ENCODE results near the gene SRCAP. TPM values are rescaled to one million over a fixed set of nuclear protein-coding genes. Genes with fewer than 3 reads are reported as not detected.

SRCAP gene
- 7.8 to 36.9 TPM (median 31.2 TPM) in 5 replicates for total RNA-seq (2022; extraction: Qiagen RNA extraction)

DNA sequence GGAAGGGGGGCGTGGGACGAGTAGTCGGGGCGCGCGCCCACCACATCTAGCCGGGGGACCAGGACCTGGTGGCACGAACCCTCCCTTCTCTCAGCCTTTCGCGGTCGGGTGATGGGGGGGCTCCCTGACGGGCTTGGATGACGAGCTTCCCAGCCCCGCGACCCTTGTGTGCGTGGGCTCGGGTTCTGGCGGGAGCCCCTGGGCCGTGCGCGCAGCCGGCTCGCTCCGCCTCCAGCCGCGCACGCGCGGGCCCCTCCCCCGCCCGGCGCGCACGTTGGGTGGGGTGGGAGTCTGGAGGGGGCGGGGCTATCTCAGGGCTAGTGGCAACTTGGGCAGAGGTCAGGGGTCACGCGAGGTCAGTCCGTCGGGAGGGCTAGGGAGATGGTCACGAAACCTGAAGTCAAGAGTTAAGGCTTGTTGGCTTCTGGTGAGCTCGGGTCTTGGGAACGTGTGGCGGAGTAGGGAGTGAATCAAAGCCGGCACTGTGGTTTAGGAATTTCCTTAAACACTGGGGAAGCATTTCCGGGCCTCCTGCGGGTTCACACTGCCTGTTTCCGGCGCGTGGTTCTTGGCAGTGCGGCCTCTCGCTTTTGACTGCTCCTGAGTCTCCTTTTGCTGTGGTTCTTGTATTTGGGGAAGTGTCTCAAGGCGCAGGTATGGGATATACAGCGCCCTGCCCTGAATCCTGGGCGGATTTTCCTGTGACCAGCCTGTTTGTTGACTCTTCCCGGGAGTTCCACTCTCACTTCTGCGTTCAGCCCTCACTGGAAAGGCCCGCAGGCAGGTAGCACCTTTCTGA is at the start of gene SRCAP:
SRCAP (plus strand) TSS at position 356 of the 799 bp plus-strand sequence. CDS start 1,654 bp downstream, outside the sequence.

DNA sequence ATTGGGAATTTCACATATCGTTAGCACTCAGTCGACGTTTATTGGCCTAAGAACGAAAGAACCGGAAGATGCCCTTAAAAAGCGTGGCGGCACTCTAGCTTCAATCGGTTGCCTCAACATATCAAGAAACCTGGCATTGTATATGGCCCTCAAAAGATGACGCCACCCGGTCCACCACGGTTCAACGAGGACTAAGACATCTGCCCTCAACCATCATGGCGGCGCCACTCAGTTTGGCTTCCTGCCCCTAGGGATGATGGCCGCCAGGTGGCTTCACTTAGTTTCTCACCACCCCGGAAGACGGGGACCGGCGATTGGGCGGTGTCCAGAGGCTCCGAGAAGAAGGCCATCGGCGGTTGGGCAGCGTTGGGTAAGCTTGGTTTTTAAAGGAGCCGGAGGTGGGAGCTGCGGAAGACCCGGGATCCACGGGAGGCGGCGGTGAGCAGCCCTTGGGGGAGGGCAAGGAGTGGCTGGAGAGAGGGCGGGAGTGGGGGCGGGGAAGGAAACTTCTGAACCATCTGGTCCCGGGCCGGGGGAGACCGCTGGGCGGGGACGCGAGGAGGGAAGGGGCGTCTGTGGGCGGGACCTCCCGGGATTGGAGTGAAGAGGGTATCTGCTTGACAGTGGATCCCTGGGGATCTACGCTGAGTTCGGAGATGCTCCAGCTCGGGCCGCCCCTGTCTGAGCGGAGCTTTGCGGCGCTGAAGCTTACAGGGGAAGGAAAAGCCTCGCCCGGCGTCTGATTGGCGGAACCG is 48.4 kb upstream of the SRCAP start, which contains the start of gene PRR14:
PRR14 (plus strand) TSS at position 592 of the 755 bp plus-strand sequence. CDS start 686 bp downstream, outside the sequence.

DNA sequence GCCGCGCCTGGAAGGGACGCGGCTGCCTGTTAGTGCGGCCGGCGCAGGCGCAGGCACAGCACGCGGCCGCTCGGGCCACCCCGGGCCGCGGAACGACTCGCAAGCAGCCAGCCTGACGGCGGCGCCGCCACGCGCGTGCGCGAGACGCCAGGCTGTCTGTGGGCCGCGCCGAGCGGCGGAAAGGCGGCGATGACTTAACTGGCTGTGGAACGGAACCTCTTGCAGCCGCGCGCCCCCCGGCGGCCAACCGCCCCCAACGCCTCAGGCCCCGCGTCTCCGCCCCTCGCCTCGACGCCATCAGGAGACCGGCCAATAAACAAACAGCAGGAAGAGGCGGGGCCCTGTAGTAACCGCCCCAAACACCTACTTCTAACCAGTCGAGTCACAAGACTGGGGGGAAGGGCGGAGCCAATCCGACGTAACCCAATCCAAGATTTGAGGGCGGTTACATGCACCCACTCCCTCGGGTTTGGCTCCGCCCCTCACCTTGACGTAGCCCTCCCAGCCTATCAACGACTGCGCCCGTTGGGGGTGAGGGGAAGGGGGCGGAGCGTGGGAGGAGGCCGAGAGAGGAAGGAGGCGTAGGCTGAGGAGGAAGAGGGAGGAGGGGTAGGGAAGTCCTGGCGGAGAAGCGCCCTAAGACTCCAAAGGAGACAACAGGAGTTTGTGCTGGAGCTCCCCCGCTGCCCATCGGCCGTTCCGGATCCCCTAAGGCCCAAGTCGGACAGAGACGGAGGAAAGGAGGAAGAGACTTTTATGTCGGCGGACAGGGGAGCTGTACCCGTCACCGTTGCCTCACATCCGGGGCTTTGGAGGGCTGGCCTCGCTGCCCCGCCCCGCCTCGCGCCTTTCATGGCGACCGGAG is 40.9 kb upstream of the SRCAP start, which contains the start of gene FBRS:
FBRS (plus strand) TSS at position 566 of the 865 bp plus-strand sequence. CDS start 1,088 bp downstream, outside the sequence.

DNA sequence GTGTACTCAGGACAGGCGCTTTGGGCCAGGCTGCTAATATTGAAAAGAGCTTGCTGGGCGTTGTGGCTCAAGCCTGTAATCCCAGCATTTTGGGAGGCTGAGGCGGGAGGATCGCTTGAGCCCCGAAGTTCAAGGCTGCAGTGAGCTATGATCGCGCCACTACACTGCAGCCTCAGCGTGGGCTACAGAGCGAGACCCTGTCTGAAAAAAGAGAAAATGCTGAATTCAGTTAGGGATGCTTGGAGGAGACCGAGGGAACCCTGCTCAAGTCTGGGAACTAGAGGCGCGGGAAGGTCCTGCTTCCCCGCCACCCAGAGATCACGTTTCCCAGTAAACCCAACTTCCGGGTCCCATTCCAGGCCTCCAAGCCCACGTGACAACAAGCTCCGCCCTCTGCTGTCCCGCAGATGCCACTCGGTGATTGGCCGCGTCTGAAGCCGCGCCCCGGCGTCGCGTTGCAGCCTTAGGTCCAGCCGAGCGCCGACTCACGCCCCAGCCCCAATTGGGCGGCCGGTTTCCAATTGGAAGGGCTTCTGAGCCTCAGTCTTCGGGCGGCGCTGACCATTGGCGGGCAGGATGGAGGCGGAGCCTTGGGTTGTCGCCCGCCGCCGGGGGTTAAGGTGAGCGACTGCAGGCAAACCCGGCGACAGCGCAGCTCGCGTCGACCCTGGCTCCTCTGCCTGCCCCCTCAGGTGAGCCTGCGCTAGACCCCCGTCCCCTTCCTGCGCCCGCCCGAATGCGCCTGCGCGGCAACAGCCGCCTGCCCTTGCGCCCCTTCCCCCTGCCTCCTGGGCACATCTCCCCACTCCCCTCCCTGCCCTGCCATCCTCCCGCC is 49.0 kb downstream of the SRCAP start, which contains the start of gene PHKG2:
PHKG2 (plus strand) TSS at position 627 of the 835 bp plus-strand sequence. CDS start 396 bp downstream, outside the sequence.

DNA sequence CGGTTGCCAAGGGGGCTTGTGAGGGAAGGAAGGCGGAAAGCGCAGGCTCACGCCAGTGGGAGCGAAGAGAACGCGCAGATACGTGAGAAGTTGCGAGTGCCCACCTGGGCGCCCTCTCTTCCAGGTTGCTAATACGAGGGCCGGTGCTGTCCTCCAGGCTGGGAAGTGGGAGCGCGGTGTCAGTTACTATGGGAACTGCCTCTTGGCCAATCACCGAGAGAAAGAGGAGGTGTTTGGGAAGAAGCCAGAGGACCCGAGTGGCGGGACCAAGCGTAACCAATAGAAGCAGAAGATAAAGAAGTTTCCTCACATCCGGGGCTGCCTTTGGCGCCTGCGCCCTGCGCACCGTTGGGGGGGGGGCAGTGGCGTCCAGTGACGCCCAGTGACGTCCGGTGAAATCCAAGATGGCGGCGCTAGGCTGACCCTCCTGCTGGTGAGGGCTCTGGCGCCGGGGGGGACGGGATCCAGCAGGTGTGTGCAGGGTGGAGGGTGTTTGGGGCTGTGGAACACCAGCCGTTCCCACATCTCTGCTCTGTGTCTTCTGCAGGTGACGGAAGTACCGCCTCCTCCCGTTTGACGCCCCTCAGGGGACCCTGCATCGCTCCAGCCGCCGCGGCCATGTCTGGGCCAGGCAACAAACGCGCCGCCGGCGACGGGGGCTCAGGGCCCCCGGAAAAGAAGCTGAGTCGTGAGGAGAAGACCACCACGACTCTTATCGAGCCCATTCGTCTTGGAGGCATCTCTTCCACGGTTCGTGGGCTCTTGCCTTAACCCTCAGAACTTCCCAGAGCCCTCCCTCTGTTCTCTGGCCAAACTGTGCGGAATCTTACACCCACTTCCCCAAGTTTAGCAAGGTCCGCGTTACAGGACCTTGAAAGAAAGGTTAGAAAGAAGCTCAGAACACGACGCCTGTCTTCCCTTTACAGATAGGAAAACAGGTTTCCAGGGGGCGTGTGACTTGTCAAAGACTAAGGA is 63.2 kb downstream of the SRCAP start, which contains the start of the genes CFAP119 and RNF40:
CFAP119 (minus strand) TSS at position 135 of the 975 bp plus-strand sequence. CDS start 314 bp downstream, outside the sequence.
RNF40 (plus strand) TSS at position 395 of the 975 bp plus-strand sequence; CDS start at position 619, 224 bp downstream.

DNA sequence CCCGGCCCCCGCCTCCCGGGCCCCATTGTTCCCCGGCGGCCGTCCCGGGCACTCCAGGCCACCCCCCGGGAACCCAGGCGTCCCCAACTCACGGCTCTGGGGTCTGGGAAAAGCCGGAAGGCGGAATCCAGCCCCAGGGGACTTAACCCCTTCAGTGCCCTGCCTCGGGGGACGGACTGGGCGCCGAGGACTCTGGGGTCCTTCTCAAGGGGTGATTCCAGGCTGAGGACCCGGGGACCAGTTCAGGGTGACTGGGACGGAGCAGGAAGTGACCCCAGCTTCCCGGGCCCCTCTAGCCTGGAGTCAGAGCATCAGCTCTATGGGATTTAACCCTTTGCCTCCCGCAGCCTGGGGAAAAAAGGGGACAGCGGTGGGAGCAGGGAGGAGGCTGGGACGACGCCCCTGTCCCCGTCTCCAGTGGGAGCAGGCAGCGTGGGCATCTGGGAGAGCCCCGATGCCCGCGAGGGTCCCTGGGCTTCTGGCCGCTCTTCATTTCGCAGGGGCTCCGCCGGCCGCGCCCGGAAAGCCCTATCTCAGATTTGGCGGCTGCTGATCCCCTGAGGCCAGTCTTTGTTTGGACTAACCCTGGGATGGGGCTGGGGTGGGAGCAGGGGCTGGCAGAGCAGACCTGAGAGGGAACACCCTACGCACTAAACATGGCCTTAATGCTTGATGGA is 88.1 kb downstream of the SRCAP start, which contains the start of gene ZNF629:
ZNF629 (minus strand) TSS at position 270 of the 677 bp plus-strand sequence. CDS start 2,723 bp downstream, outside the sequence.

Other genes with a start within 250 kb of the SRCAP start
- 0.02 to 0.16 TPM (median 0.11 TPM) in 3 of 5 replicates, not detected in the others for gene ITGAL, start 226.4 kb upstream of the SRCAP start, total RNA-seq (2022; extraction: Qiagen RNA extraction)
- 37.5 to 48.9 TPM (median 48.5 TPM) in 5 replicates for gene ZNF768, start 172.6 kb upstream of the SRCAP start, total RNA-seq (2022; extraction: Qiagen RNA extraction)
- 3.2 to 5.4 TPM (median 4.4 TPM) in 5 replicates for gene ZNF747, start 164.3 kb upstream of the SRCAP start, total RNA-seq (2022; extraction: Qiagen RNA extraction)
- 3.9 to 6.2 TPM (median 5.8 TPM) in 5 replicates for gene ZNF764, start 140.8 kb upstream of the SRCAP start, total RNA-seq (2022; extraction: Qiagen RNA extraction)
- gene ZNF688, start 127.5 kb upstream of the SRCAP start, total RNA-seq (2022; extraction: Qiagen RNA extraction), result 7.1 to 8.3 TPM (median 7.6 TPM) in 5 replicates
- not detected in 5 replicates for gene ZNF785, start 113.5 kb upstream of the SRCAP start, total RNA-seq (2022; extraction: Qiagen RNA extraction)
- 8.6 to 10.5 TPM (median 9.9 TPM) in 5 replicates for gene ZNF689, start 88.8 kb upstream of the SRCAP start, total RNA-seq (2022; extraction: Qiagen RNA extraction)
- gene PRR14, start 48.2 kb upstream of the SRCAP start, total RNA-seq (2022; extraction: Qiagen RNA extraction), result 15.9 to 23.6 TPM (median 22.7 TPM) in 5 replicates
- 26.0 to 48.5 TPM (median 46.3 TPM) in 5 replicates for gene FBRS, start 40.7 kb upstream of the SRCAP start, total RNA-seq (2022; extraction: Qiagen RNA extraction)
- 19.9 to 31.6 TPM (median 26.2 TPM) in 5 replicates for gene PHKG2, start 49.3 kb downstream of the SRCAP start, total RNA-seq (2022; extraction: Qiagen RNA extraction)
- gene CFAP119, start 62.9 kb downstream of the SRCAP start, total RNA-seq (2022; extraction: Qiagen RNA extraction), result 3.1 to 8.7 TPM (median 7.5 TPM) in 5 replicates
- gene RNF40, start 63.2 kb downstream of the SRCAP start, total RNA-seq (2022; extraction: Qiagen RNA extraction), result 67.2 to 89.4 TPM (median 83.7 TPM) in 5 replicates
- 17.1 to 20.8 TPM (median 19.3 TPM) in 5 replicates for gene ZNF629, start 88.0 kb downstream of the SRCAP start, total RNA-seq (2022; extraction: Qiagen RNA extraction)
- 28.2 to 42.9 TPM (median 40.1 TPM) in 5 replicates for gene BCL7C, start 194.9 kb downstream of the SRCAP start, total RNA-seq (2022; extraction: Qiagen RNA extraction)
- 0.07 to 0.26 TPM (median 0.21 TPM) in 5 replicates for gene CTF1, start 197.4 kb downstream of the SRCAP start, total RNA-seq (2022; extraction: Qiagen RNA extraction)
- 10.3 to 22.1 TPM (median 19.3 TPM) in 5 replicates for gene FBXL19, start 224.4 kb downstream of the SRCAP start, total RNA-seq (2022; extraction: Qiagen RNA extraction)
- gene ORAI3, start 249.9 kb downstream of the SRCAP start, total RNA-seq (2022; extraction: Qiagen RNA extraction), result 9.4 to 14.4 TPM (median 11.0 TPM) in 5 replicates

Data from A549 treated with dexamethasone at 1 μM for 4 hours (cell line).